ENCODE results near the gene RALGPS1. TPM values are rescaled to one million over a fixed set of nuclear protein-coding genes. Genes with fewer than 3 reads are reported as not detected.

Gene RALGPS1
- total and polyA plus RNA-seq, 2 of the 13 experiments (the other 11 are each of a cell fraction or from before 2014, with no cell fraction given) = 3.7 to 6.5 TPM

GRCh38 chr9:126919193-126919592, 4.6 kb downstream of the RALGPS1 start (continued):
- no peak for TF ChIP-seq ZBED4 (CRISPR knock-in tag; IDR thresholded peaks at IDR 0.05; ENCODE audit: borderline replicate concordance)
- TF ChIP-seq MYC (CRISPR knock-in tag; IDR thresholded peaks at IDR 0.05; ENCODE audit: borderline replicate concordance) = no peak
- TF ChIP-seq, protein P1, sequence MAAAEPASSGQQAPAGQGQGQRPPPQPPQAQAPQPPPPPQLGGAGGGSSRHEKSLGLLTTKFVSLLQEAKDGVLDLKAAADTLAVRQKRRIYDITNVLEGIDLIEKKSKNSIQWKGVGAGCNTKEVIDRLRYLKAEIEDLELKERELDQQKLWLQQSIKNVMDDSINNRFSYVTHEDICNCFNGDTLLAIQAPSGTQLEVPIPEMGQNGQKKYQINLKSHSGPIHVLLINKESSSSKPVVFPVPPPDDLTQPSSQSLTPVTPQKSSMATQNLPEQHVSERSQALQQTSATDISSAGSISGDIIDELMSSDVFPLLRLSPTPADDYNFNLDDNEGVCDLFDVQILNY (CRISPR knock-in tag; conservative IDR thresholded peaks at IDR 0.05) = no peak
- TF ChIP-seq NFE2L2 (IDR thresholded peaks at IDR 0.05; ENCODE audit: low read length) = no peak
- TF ChIP-seq STAG1 (CRISPR knock-in tag; IDR thresholded peaks at IDR 0.05) = no peak
- peak; percentile 75; the same call in 1 of the 2 replicates for TF ChIP-seq HMG20A (CRISPR knock-in tag; IDR thresholded peaks at IDR 0.05; ENCODE audit: borderline replicate concordance)
- no peak for TF ChIP-seq ZNF580 (CRISPR knock-in tag; IDR thresholded peaks at IDR 0.05; ENCODE audit: borderline replicate concordance, low read depth)
- no peak for TF ChIP-seq ZBTB21 (CRISPR knock-in tag; IDR thresholded peaks at IDR 0.05)
- TF ChIP-seq PHB2 (IDR thresholded peaks at IDR 0.05; ENCODE audit: partially characterized antibody) = no peak
- TF ChIP-seq, protein P2, sequence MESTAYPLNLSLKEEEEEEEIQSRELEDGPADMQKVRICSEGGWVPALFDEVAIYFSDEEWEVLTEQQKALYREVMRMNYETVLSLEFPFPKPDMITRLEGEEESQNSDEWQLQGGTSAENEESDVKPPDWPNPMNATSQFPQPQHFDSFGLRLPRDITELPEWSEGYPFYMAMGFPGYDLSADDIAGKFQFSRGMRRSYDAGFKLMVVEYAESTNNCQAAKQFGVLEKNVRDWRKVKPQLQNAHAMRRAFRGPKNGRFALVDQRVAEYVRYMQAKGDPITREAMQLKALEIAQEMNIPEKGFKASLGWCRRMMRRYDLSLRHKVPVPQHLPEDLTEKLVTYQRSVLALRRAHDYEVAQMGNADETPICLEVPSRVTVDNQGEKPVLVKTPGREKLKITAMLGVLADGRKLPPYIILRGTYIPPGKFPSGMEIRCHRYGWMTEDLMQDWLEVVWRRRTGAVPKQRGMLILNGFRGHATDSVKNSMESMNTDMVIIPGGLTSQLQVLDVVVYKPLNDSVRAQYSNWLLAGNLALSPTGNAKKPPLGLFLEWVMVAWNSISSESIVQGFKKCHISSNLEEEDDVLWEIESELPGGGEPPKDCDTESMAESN (CRISPR knock-in tag; conservative IDR thresholded peaks at IDR 0.05) = no peak
- no peak; the same call in 1 of the 2 replicates for TF ChIP-seq GATA4 (IDR thresholded peaks at IDR 0.05; ENCODE audit: borderline replicate concordance, low read depth)
- no peak for TF ChIP-seq PLRG1 (conservative IDR thresholded peaks at IDR 0.05)
- TF ChIP-seq IKZF4 (CRISPR knock-in tag; IDR thresholded peaks at IDR 0.05; ENCODE audit: borderline replicate concordance, low read depth, not compliant biosample characterization) = no peak
- no peak for TF ChIP-seq ZNF34 (CRISPR knock-in tag; IDR thresholded peaks at IDR 0.05; ENCODE audit: borderline replicate concordance)
- no peak for TF ChIP-seq SPEN (CRISPR knock-in tag; IDR thresholded peaks at IDR 0.05; ENCODE audit: low read depth)
- no peak for TF ChIP-seq ZNF598 (CRISPR knock-in tag; IDR thresholded peaks at IDR 0.05; ENCODE audit: borderline replicate concordance)
- TF ChIP-seq HDAC2 (CRISPR knock-in tag; IDR thresholded peaks at IDR 0.05) = peak; percentile 31; the same call in 1 of the 2 replicates
- no peak for TF ChIP-seq HIVEP1 (CRISPR knock-in tag; IDR thresholded peaks at IDR 0.05)
- TF ChIP-seq HOXA3 (CRISPR knock-in tag; IDR thresholded peaks at IDR 0.05) = no peak
- no peak for TF ChIP-seq ZNF678 (CRISPR knock-in tag; IDR thresholded peaks at IDR 0.05)
- TF ChIP-seq ZNF550 (CRISPR knock-in tag; IDR thresholded peaks at IDR 0.05; ENCODE audit: borderline replicate concordance) = no peak
- TF ChIP-seq JUN (CRISPR knock-in tag; IDR thresholded peaks at IDR 0.05) = no peak
- TF ChIP-seq THAP11 (CRISPR knock-in tag; IDR thresholded peaks at IDR 0.05) = peak; percentile 47; the same call in 1 of the 2 replicates
- TF ChIP-seq ZNF362 (CRISPR knock-in tag; IDR thresholded peaks at IDR 0.05; ENCODE audit: borderline replicate concordance) = peak; percentile 83

Data from HepG2 (cell line).